Smooth muscle cell (in vitro differentiated cells): ENCODE results near the gene PPP1R9A. TPM values are rescaled to one million over a fixed set of nuclear protein-coding genes. Genes with fewer than 3 reads are reported as not detected.

Source experiments
- DNase-seq: peaks from one replicate; lab custom pipeline; 2025; ENCODE audit not compliant: unreplicated experiment; lab: John Stamatoyannopoulos, UW
- H2AFZ ChIP-seq: fragments of 200-600 bp; sonication (generic); 2 replicates; pipeline ENCODE4 v1.6.0; 2016; ENCODE audit warnings: antibody characterized with exemption, low read depth, mild to moderate bottlenecking
- H3F3A ChIP-seq: fragments of 200-600 bp; sonication (generic); 2 replicates; pipeline ENCODE4 v1.6.0; 2017; ENCODE audit warnings: antibody characterized with exemption, low read depth
- H3K27ac ChIP-seq: fragments of 200-600 bp; sonication (generic); 2 replicates; pipeline ENCODE4 v1.5.1; 2016; ENCODE audit warnings: low read depth, mild to moderate bottlenecking
- H3K27me3 ChIP-seq: fragments of 200-600 bp; sonication (generic); 2 replicates; pipeline ENCODE4 v1.6.1; 2016; ENCODE audit warnings: low read depth, mild to moderate bottlenecking
- H3K36me3 ChIP-seq: fragments of 200-600 bp; sonication (generic); 2 replicates; pipeline ENCODE4 v1.5.1; 2016; ENCODE audit warnings: low read depth
- H3K4me1 ChIP-seq: fragments of 200-600 bp; sonication (generic); 2 replicates; pipeline ENCODE4 v1.5.1; 2016; ENCODE audit warnings: low read depth
- H3K4me2 ChIP-seq: fragments of 200-600 bp; sonication (generic); 2 replicates; pipeline ENCODE4 v1.6.0; 2016; ENCODE audit warnings: mild to moderate bottlenecking
- H3K4me3 ChIP-seq: fragments of 200-600 bp; sonication (generic); 2 replicates; pipeline ENCODE4 v1.5.1; 2016; ENCODE audit warnings: mild to moderate bottlenecking
- H3K79me2 ChIP-seq: fragments of 200-600 bp; sonication (generic); 2 replicates; pipeline ENCODE4 v1.6.0; 2016; ENCODE audit warnings: low read depth, mild to moderate bottlenecking
- H3K9ac ChIP-seq: fragments of 200-600 bp; sonication (generic); 2 replicates; pipeline ENCODE4 v1.6.0; 2016; ENCODE audit warnings: low read depth
- H3K9me3 ChIP-seq: fragments of 200-600 bp; sonication (generic); replicated peaks from 2 replicates; pipeline ENCODE4 v1.5.1; 2016; ENCODE audit warnings: low read depth
- H4K20me1 ChIP-seq: fragments of 200-600 bp; sonication (generic); 2 replicates; pipeline ENCODE4 v1.6.0; 2016; ENCODE audit warnings: low read depth
- WGBS: methylation state at CpG from one replicate; pipeline ENCODE4 v1.1.7; 2016; ENCODE audit warnings: low lambda C conversion rate; 5-methylcytosine and 5-hydroxymethylcytosine counted together
- polyA plus RNA-seq: library from polyadenylated mRNA; unstranded; fragments of >200 nt; fragmentation: Nextera tagmentation; extraction: Ambion mirVana; gene quantifications from 2 replicates; pipeline ENCODE4 v1.2.1, GENCODE V29; 2016
- total RNA-seq: library from RNA; depleted of rRNA; stranded (reverse); fragments of >200 nt; gene quantifications from 2 replicates; pipeline ENCODE4 v1.2.3, GENCODE V29; 2014
- TF ChIP-seq, protein P1 (sequence below): fragments of 200-600 bp; sonication (generic); IDR thresholded peaks from 2 replicates; pipeline ENCODE4 v1.5.1; 2017; ENCODE audit warnings: borderline replicate concordance, mild to moderate bottlenecking, antibody characterized with exemption; ENCODE audit not compliant: insufficient read depth, poor library complexity, severe bottlenecking

The PPP1R9A gene
- total and polyA plus RNA-seq, 2 experiments from 2014 or later, result 0.22 to 1.6 TPM

DNA sequence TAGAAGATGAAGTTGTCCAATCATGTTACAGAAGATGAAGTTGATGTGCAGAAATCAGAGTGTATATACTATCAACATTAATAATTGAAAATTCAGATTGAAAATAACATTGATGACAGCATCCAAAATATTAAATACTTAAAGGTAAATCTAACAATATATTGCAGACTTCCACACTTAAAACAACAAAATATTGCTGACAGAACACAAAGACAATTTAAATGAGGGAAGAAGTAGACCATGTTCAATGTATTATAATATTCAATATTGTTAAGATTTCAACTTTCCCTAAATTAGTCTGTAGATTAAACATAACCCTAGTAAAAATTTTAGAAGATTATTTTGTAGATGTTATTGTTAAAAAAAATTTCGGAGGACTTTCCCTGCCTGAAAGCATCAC is 265.0 kb downstream of the PPP1R9A start:
- WGBS, result 82% methylated on average over 1 of the region's 1 CpG
- no peaks in the 10 kb centered on the region for H4K20me1 ChIP-seq
- H3K79me2 ChIP-seq, result no peaks in the 10 kb centered on the region
- H3K4me2 ChIP-seq, result no peak overlapping the region
- no peak overlapping the region for H2AFZ ChIP-seq
- no peaks in the 10 kb centered on the region for H3K36me3 ChIP-seq
- H3K27me3 ChIP-seq, result no peaks in the 10 kb centered on the region
- H3F3A ChIP-seq, result no peaks in the 10 kb centered on the region
- no peak overlapping the region for H3K27ac ChIP-seq
- H3K4me3 ChIP-seq, result no peak overlapping the region
- H3K9me3 ChIP-seq, result no peaks in the 10 kb centered on the region
- H3K4me1 ChIP-seq, result no peaks in the 10 kb centered on the region
- DNase-seq, result no peak
- TF ChIP-seq, protein P1, sequence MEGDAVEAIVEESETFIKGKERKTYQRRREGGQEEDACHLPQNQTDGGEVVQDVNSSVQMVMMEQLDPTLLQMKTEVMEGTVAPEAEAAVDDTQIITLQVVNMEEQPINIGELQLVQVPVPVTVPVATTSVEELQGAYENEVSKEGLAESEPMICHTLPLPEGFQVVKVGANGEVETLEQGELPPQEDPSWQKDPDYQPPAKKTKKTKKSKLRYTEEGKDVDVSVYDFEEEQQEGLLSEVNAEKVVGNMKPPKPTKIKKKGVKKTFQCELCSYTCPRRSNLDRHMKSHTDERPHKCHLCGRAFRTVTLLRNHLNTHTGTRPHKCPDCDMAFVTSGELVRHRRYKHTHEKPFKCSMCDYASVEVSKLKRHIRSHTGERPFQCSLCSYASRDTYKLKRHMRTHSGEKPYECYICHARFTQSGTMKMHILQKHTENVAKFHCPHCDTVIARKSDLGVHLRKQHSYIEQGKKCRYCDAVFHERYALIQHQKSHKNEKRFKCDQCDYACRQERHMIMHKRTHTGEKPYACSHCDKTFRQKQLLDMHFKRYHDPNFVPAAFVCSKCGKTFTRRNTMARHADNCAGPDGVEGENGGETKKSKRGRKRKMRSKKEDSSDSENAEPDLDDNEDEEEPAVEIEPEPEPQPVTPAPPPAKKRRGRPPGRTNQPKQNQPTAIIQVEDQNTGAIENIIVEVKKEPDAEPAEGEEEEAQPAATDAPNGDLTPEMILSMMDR, result no peak
- no peak overlapping the region for H3K9ac ChIP-seq

DNA sequence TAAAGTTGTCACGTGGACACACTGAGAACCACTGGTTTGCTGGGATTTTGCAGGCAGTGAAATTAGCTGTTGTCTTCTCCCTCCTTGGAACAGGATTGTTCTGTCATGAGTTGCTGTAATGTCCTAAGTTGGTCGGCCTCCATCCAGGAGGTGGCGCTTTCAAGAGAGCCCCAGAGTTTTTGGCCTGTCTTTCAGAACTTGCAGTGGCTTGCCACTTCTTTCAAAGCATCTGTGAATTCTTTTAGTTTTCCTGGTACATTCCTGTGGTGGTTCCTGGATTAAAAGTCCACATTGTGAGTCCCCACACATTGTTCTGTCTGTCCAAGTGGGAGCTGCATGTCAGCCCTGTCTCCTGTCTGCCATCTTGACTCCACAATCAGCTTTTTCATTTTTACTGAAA is 283.1 kb downstream of the PPP1R9A start:
- no peaks in the 10 kb centered on the region for H4K20me1 ChIP-seq
- 100% methylated on average over 3 of the region's 3 CpGs for WGBS

DNA sequence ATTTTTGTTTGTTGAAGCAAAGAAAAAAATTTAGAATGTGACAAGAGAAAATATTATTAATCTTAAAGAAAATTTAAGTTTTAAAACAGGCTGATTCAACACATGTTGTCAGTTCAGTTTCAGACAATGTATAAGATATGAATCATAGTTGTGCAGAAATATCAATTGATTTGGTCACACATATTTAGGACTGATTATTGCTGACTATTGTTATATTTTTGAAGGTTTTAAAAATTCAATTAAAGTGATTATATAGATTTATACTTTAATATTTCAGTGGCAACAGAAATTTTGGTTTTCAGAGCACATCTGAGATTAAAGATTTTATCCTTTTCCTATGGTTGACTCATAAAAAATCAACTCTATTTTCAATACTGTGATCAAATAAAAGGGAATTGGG is 284.4 kb downstream of the PPP1R9A start:
- H2AFZ ChIP-seq, result no peak overlapping the region
- no peak overlapping the region for H3K27ac ChIP-seq
- H3K79me2 ChIP-seq, result no peaks in the 10 kb centered on the region
- H3K36me3 ChIP-seq, result no peaks in the 10 kb centered on the region
- H4K20me1 ChIP-seq, result no peaks in the 10 kb centered on the region
- H3K9me3 ChIP-seq, result no peaks in the 10 kb centered on the region
- no peak overlapping the region for H3K4me2 ChIP-seq
- TF ChIP-seq, protein P1, result no peak
- DNase-seq, result no peak
- H3F3A ChIP-seq, result no peaks in the 10 kb centered on the region
- no peaks in the 10 kb centered on the region for H3K4me1 ChIP-seq
- no peak overlapping the region for H3K9ac ChIP-seq
- no peaks in the 10 kb centered on the region for H3K27me3 ChIP-seq
- H3K4me3 ChIP-seq, result no peak overlapping the region

More for the DNA sequence above, 283.1 kb downstream of the PPP1R9A start:
- H3F3A ChIP-seq, result no peaks in the 10 kb centered on the region
- no peaks in the 10 kb centered on the region for H3K27me3 ChIP-seq
- H2AFZ ChIP-seq, result no peak overlapping the region
- no peaks in the 10 kb centered on the region for H3K9me3 ChIP-seq
- no peak for DNase-seq
- TF ChIP-seq, protein P1, result no peak
- H3K4me3 ChIP-seq, result no peak overlapping the region
- no peaks in the 10 kb centered on the region for H3K4me1 ChIP-seq
- H3K27ac ChIP-seq, result no peak overlapping the region
- no peak overlapping the region for H3K9ac ChIP-seq
- no peaks in the 10 kb centered on the region for H3K36me3 ChIP-seq
- no peak overlapping the region for H3K4me2 ChIP-seq
- no peaks in the 10 kb centered on the region for H3K79me2 ChIP-seq

DNA sequence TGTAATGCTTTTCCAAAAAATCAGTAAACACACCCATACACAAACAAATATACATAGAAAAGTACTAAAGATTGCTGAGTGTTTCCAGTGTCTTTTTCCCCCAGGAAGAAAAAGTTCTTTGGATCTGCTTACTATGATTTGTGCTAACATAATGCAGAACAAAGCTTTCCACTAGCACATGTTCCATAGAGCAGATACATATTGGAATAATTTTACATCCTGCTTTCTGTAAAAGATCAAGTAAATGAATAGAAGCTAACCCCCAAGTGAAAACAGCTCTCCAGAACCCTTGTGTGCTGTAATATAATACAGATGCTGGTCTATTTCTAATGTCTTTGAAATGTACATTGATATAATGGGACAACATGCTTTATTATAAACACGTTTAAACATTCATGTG is 291.5 kb downstream of the PPP1R9A start:
- H3K4me1 ChIP-seq, result no peaks in the 10 kb centered on the region
- no peak overlapping the region for H2AFZ ChIP-seq
- WGBS, result 38% methylated on average over 1 of the region's 1 CpG
- H3K9me3 ChIP-seq, result no peaks in the 10 kb centered on the region
- TF ChIP-seq, protein P1, result no peak
- no peak for DNase-seq
- H3K79me2 ChIP-seq, result no peaks in the 10 kb centered on the region
- no peaks in the 10 kb centered on the region for H4K20me1 ChIP-seq
- H3K36me3 ChIP-seq, result no peaks in the 10 kb centered on the region
- no peak overlapping the region for H3K27ac ChIP-seq
- H3K4me2 ChIP-seq, result no peak overlapping the region
- H3K4me3 ChIP-seq, result no peak overlapping the region
- H3K27me3 ChIP-seq, result no peaks in the 10 kb centered on the region
- H3K9ac ChIP-seq, result no peak overlapping the region
- no peaks in the 10 kb centered on the region for H3F3A ChIP-seq
